GM21381 (cell line): ENCODE data around the gene MAGI1.
"Not testable (repeated sequence)": the region's sequence is repeated elsewhere in the genome, so short reads cannot be mapped to it uniquely, and the experiment has no call there.

Experiments used
- ATAC-seq: cut with Tn5 transposase; IDR thresholded peaks from one replicate; pipeline ENCODE4 v1.9.1; 2021; ENCODE audit warnings: mild to moderate bottlenecking, moderate library complexity; ENCODE audit not compliant: unreplicated experiment

Gene MAGI1

GRCh38 chr3:65516998-65517397 is 521.7 kb downstream of the MAGI1 start:
- no peak for ATAC-seq

DNA sequence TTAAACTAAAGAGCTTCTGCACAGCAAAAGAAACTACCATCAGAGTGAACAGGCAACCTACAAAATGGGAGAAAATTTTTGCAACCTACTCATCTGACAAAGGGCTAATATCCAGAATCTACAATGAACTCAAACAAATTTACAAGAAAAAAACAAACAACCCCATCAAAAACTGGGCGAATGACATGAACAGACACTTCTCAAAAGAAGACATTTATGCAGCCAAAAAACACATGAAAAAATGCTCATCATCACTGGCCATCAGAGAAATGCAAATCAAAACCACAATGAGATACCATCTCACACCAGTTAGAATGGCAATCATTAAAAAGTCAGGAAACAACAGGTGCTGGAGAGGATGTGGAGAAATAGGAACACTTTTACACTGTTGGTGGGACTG is 524.4 kb downstream of the MAGI1 start:
- not testable (repeated sequence) for ATAC-seq

GRCh38 chr3:65509423-65509794 is 529.3 kb downstream of the MAGI1 start:
- not testable (repeated sequence) for ATAC-seq

DNA sequence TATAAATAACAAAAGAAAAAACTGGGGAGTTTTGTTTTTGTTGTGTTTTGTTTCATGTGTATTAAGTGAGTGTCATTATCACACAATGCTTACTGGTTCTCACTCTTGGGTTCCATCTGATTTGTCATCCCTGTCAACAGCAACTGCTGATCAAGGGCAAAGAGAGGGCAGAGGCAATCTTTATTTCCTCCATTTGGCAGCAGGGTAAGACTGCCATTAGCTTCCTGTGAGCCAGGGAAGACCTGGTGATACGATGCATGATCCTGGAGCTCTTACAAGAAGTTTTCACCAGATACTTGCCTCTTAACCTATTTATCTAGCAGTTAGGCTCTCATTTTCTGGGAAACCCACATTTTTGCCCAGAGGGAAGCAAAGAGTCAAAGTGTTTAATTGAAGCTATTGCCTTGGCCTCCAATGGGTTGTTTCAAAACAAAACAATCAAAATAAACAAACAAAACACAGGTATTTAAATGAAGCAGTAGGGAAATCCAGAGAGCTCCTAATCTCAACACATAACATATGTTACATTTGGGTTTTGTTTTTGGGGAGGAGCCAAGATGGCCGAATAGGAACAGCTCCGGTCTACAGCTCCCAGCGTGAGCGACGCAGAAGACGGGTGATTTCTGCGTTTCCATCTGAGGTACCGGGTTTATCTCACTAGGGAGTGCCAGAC is 529.8 kb downstream of the MAGI1 start:
- no peak for ATAC-seq

DNA sequence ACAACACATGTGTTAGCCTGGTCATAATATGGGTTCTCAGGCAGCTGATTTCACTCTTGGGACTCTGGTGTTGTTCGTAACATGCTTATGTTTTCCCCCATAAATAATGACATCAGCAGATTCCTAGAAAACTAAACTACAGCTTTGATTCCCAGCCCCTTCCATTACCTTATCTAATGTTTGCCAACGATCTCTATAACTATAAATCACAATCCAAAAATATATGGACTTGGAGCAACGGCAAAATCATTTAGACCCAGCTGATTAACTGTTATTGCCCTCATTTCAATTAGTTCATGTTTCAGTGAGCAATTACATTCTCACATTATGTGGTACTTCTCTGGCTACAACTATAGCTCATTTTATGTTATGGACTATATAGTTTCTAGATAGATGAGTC is 531.3 kb downstream of the MAGI1 start:
- ATAC-seq, result no peak

DNA sequence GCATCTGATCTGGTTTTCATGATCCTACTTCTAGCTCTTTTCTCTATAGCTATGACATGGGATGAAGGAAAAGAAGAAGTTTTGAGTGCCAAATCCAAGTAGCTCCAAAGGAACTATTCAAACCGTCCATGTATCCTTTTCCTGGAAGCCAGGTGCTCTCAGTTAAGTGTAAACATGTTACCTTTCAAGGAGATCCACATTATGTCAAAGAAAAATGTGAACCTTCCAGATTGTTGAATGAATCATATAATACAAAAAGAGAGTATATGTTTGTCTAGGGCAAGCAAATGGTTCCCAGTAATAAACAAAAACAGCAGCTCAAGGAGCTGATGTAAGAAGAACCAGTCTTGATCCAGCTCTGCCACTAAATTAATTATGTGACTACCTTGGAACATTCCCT is 534.9 kb downstream of the MAGI1 start:
- no peak for ATAC-seq

- no peak for ATAC-seq
These were observed 536.2 kb downstream of the MAGI1 start for GRCh38 chr3:65502526-65502925.

DNA sequence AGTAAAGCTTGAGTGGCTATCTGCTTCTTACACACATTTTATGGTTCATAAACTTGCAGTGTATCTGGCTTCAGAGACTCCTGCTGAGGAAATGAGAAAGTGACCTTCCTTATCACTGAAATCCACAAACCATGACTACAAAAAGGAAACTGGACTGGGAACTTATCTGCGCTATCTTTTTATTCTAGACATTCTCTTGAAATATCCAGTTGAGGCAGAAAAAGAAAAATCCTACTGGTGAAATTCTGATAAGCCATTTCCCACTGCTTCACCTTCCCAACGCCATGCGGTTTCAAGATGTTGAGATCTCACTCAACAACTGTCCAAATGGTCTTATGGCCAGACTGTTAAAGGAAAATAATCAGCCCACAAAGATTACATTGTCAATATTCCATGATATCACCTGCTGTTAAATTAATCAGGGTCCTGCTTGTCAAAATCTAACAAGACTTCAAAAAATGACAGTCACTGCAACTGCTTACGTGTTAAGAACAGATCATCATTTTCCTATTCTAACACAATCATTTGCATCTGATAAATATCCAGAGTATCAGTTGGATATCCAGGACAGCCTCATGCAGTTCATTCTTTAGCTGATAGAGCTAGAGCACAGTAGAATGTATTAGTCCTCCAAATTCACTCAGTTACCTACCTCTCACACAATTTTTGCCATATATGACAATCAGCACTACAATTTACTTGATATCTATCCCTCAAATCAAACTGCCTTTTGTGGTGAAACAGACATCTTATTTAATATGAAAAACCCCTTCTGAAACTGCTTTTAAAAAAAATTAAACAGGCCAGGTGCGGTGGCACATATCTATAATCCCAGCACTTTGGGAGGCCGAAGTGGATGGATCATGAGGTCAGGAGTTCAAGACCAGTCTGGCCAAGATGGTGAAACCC is 538.1 kb downstream of the MAGI1 start:
- ATAC-seq, result no peak

- ATAC-seq, result no peak
These were observed 540.9 kb downstream of the MAGI1 start for GRCh38 chr3:65497846-65498245.

GRCh38 chr3:65497236-65497635 is 541.5 kb downstream of the MAGI1 start:
- ATAC-seq, result no peak

DNA sequence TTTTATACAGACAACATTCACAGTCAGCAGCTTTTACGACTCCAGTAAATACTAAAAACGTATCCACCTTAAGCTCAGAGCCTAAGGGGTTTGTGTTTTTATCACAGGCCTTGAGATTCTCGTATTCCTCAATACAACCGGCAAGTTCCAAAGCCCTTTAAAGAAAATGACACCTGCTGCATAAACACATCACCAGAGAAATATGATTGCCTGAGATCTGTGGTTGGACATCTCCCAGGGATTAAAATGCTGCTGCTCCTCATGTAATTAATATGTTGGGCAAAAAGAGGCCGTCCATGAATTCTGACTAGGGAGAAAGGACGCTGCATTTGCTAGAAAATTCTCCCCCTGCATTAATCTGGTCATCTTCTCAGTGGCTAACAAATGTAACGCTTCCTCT is 544.8 kb downstream of the MAGI1 start:
- no peak for ATAC-seq

GRCh38 chr3:65493371-65493882 is 545.3 kb downstream of the MAGI1 start:
- ATAC-seq, result no peak

DNA sequence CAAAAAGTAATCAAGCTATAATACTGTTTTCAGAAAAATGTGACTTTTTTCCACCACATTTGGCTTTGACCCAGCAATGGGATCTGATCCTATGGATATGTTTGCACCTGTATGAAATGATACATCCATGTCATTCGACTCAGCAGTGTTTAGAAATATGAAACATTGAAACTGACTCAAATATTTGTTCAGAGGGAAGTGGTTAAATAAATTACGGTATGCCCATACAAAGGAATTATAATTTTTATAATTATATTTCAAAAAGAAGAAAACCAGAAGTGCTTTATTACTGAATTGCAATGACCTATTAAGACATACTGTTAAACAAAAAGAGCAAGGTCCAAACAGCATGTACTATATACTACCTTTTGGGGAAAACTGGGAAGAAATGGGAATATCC is 546.5 kb downstream of the MAGI1 start:
- ATAC-seq, result no peak

- no peak for ATAC-seq
These were observed 548.6 kb downstream of the MAGI1 start for GRCh38 chr3:65490114-65490513.

- ATAC-seq, result no peak
These were observed 549.5 kb downstream of the MAGI1 start for GRCh38 chr3:65489253-65489652.

DNA sequence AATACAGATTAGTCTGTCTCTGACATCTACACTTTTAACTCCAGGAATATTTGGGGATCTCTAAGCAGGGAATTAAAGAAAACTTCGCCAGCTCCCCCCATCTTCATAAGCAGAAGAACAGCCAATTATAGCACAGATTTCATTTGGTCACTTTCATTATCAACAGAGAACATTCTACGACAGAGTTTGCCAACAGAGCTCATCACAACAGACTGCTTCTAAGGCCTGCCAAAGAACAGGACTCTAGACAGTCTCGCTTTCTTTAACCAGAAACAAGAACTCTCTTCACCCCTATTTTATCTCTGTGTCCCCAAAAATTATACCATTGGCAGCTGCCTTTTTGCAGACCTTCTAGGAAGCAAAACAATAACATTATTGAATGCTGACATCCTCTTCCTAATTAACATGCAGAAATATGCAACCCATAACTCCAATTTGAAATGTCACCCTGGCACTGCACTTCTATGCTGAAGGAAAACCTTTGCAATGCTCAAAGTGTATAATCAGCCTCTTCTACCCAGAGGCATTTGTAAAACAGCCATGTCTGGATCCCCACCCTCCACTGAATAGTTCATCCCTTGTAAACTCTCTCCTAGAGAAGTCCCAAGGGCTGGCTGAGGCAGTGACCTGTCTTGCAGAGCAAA is 552.8 kb downstream of the MAGI1 start:
- ATAC-seq, result no peak

GRCh38 chr3:65484964-65485363 is 553.8 kb downstream of the MAGI1 start:
- ATAC-seq, result no peak

GRCh38 chr3:65483480-65483879 is 555.2 kb downstream of the MAGI1 start:
- no peak for ATAC-seq

GRCh38 chr3:65483011-65483410 is 555.7 kb downstream of the MAGI1 start:
- no peak for ATAC-seq

GRCh38 chr3:65481085-65481484 is 557.6 kb downstream of the MAGI1 start:
- ATAC-seq, result no peak

DNA sequence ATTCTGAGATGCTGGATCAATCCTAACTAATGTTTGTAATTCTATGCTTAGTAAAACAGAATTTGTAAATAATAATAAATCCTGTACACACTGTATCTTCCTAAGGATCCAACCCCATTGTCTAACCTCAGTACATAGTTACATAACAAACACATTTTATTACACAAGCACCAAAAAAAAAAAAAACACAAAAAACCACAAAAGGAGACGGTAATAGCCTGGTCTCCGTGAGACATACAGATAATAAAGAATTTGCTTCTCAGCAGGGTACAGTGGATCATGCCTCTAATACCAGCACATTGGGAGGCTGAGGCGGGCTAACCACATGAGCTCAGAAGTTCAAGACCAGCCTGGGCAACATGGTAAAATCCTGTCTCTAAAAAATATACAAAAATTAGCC is 558.7 kb downstream of the MAGI1 start:
- no peak for ATAC-seq
